C4-2B (cell line): ENCODE results near the gene SORCS2.

Source experiments
- H3K27ac ChIP-seq: fragments of 450-650 bp; 2 replicates; pipeline ENCODE4 v1.5.1; 2017
- ZFX ChIP-seq: fragments of 450-650 bp; IDR thresholded peaks from 2 replicates; pipeline ENCODE4 v1.6.1; 2017
- TF ChIP-seq, protein P1 (sequence below): fragments of 450-650 bp; conservative IDR thresholded peaks from 2 replicates; pipeline ENCODE4 v1.5.1; 2017; ENCODE audit warnings: mild to moderate bottlenecking

The SORCS2 gene

GRCh38 chr4:7422151-7422897 is 230.0 kb downstream of the SORCS2 start:
- TF ChIP-seq ZFX = no peak
- TF ChIP-seq, protein P1, sequence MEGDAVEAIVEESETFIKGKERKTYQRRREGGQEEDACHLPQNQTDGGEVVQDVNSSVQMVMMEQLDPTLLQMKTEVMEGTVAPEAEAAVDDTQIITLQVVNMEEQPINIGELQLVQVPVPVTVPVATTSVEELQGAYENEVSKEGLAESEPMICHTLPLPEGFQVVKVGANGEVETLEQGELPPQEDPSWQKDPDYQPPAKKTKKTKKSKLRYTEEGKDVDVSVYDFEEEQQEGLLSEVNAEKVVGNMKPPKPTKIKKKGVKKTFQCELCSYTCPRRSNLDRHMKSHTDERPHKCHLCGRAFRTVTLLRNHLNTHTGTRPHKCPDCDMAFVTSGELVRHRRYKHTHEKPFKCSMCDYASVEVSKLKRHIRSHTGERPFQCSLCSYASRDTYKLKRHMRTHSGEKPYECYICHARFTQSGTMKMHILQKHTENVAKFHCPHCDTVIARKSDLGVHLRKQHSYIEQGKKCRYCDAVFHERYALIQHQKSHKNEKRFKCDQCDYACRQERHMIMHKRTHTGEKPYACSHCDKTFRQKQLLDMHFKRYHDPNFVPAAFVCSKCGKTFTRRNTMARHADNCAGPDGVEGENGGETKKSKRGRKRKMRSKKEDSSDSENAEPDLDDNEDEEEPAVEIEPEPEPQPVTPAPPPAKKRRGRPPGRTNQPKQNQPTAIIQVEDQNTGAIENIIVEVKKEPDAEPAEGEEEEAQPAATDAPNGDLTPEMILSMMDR = no peak

GRCh38 chr4:7422898-7423180 is 230.5 kb downstream of the SORCS2 start:
- TF ChIP-seq, protein P1 = no peak
- TF ChIP-seq ZFX = no peak
- H3K27ac ChIP-seq = no peak overlapping the region

More at GRCh38 chr4:7422151-7422897, 230.0 kb downstream of the SORCS2 start:
- H3K27ac ChIP-seq = no peak overlapping the region

GRCh38 chr4:7423391-7423790 is 231.1 kb downstream of the SORCS2 start:
- no peak overlapping the region for H3K27ac ChIP-seq
- TF ChIP-seq, protein P1 = no peak
- no peak for TF ChIP-seq ZFX

DNA sequence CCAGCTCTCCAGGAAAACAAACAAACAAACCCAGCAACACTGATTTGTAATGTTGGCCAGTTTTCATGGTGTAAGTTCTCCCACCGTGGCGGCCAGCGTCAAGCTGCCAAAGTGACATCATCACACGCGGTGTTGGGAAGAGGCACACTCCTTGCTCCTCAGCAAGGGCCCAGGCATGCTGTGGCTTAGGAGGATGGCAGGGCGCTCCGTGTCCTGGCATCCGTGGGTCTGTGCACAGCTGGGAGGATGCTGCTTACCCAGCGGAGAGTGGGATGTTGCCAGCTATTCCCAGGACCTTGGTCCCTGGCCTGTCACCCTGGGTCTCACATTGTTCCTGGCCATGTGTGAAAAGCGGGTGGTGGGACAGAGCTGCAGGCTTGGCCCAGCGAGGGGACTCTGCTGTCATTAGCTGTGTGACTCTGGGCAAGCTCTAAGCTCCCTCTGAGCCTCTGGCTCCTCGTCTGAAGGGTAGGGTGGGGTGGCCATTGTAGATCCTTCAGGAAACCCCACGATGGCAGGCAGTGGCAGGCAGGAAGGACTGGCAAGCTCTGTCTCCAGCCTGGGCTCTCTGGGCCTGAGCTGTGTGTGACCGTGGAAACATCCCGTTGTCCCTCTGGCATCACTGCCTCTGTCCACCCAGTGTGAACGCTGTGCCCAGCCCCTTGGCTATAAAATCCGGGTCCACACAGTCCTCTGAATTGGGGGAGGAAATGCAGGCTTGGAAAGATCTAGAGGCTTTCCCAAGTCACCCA is 231.6 kb downstream of the SORCS2 start:
- TF ChIP-seq, protein P1 = no peak
- TF ChIP-seq ZFX = no peak
- H3K27ac ChIP-seq = no peak overlapping the region

DNA sequence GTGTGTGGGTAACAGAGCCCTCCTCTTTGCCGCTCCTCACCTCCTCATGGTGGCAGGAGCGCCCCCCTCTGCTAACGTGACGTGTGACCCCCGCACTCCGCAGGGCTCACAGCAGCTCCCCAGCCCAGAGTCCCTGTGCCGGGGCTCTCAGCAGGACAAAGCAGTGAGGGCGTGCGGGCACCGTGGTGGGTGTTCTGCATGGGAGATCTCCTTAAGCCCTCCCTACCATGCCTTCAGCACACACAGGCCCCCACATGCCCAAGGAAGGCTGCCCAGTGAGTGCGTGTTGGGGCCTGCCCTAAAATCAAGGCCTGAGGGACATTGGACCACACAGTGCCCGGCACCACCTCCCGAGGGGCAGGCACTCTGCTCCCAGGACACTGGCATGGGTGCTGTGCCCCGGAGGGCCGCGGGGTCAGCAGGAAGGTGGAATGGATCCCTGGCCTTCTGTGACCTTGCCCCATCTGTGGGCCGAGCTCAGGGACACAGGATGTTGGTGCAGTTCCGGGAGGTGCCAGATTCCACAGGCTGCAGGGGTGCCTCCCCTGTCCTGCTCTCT is 232.3 kb downstream of the SORCS2 start:
- no peak overlapping the region for H3K27ac ChIP-seq
- TF ChIP-seq ZFX = no peak
- TF ChIP-seq, protein P1 = no peak

- no peak overlapping the region for H3K27ac ChIP-seq
- TF ChIP-seq, protein P1 = no peak
- no peak for TF ChIP-seq ZFX
Measured at GRCh38 chr4:7425124-7425523, 232.8 kb downstream of the SORCS2 start.
